H1 (cell line): ENCODE measurements around the gene A4GALT. TPM values are rescaled to one million over a fixed set of nuclear protein-coding genes. Genes with fewer than 3 reads are reported as not detected.

Experiments
- CTCF ChIA-PET: fragments of 300-600 bp; sonication (Branson Sonifier 250); formaldehyde crosslinking; loops from one replicate; lab custom pipeline; 2021; ENCODE audit not compliant: partially characterized antibody; lab: Charles Lee
- POLR2A ChIA-PET: fragments of 300-600 bp; sonication (Branson Sonifier 250); formaldehyde crosslinking; loops from one replicate; lab custom pipeline; 2021; ENCODE audit warnings: inconsistent platforms; ENCODE audit not compliant: partially characterized antibody; lab: Charles Lee
- DNase-seq, 2 experiments: peaks; one replicate each; pipeline versions ENCODE4 v3.0.0 to v3.0.0-alpha.2; 2010 to 2022; ENCODE audit warnings: low spot score in 2 of 2, low read depth in 1 of 2, mixed read lengths in 1 of 2
- FAIRE-seq: peaks from 2 replicates; lab custom pipeline; 2011; peaks lifted over from hg19 to GRCh38; lab: Jason Lieb, UNC
- H2AFZ ChIP-seq: 2 replicates; pipeline ENCODE4 v1.8.1; 2012; ENCODE audit warnings: low read length, inconsistent platforms
- H2AK5ac ChIP-seq: 2 replicates; pipeline ENCODE4 v1.6.1; 2013; ENCODE audit warnings: low read depth, low read length
- H2BK120ac ChIP-seq: replicated peaks from 2 replicates; pipeline ENCODE3; 2013; ENCODE audit warnings: low read depth, low read length, inconsistent platforms
- H2BK12ac ChIP-seq: 2 replicates; pipeline ENCODE4 v1.6.1; 2013; ENCODE audit warnings: low read depth, low read length
- H2BK15ac ChIP-seq: 2 replicates; pipeline ENCODE4 v1.6.1; 2013; ENCODE audit warnings: low read length
- H2BK20ac ChIP-seq: 2 replicates; pipeline ENCODE4 v1.6.1; 2013; ENCODE audit warnings: low read length
- H2BK5ac ChIP-seq: 2 replicates; pipeline ENCODE4 v1.6.1; 2013; ENCODE audit warnings: low read depth, low read length
- H3K14ac ChIP-seq: 2 replicates; pipeline ENCODE4 v1.6.1; 2013; ENCODE audit warnings: inconsistent platforms; ENCODE audit not compliant: insufficient read length
- H3K18ac ChIP-seq: 2 replicates; pipeline ENCODE4 v1.6.1; 2013; ENCODE audit warnings: low read length; ENCODE audit errors: extremely low read depth
- H3K23ac ChIP-seq: 2 replicates; pipeline ENCODE4 v1.6.1; 2013; ENCODE audit warnings: inconsistent platforms; ENCODE audit not compliant: insufficient read length
- H3K23me2 ChIP-seq: 2 replicates; pipeline ENCODE4 v1.6.1; 2013; ENCODE audit warnings: low read depth, low read length
- H3K27ac ChIP-seq: 2 replicates; pipeline ENCODE4 v1.6.1; 2011; ENCODE audit warnings: low read depth, low read length, inconsistent platforms
- H3K27me3 ChIP-seq, 4 experiments: replicated peaks in 1 of 4; 1 replicate in 1 of 4; 2 replicates in 3 of 4; pipeline versions ENCODE4 v1.6.1 to v1.8.1; 2011 to 2013; ENCODE audit warnings: low read length in 3 of 4, mild to moderate bottlenecking in 3 of 4, inconsistent platforms in 2 of 4, mixed read lengths in 2 of 4, moderate library complexity in 1 of 4; ENCODE audit not compliant: control insufficient read depth in 3 of 4, insufficient read depth in 3 of 4; ENCODE audit errors: extremely low read depth in 1 of 4
- H3K36me3 ChIP-seq, 4 experiments: 2 replicates each; pipeline versions ENCODE4 v1.6.1 to v1.8.1; 2011 to 2013; ENCODE audit warnings: mild to moderate bottlenecking in 4 of 4, low read length in 3 of 4, moderate library complexity in 2 of 4, control low read depth in 1 of 4, inconsistent platforms in 1 of 4; ENCODE audit not compliant: insufficient read depth in 4 of 4, control insufficient read depth in 2 of 4
- H3K4ac ChIP-seq: replicated peaks from 2 replicates; pipeline ENCODE3; 2013; ENCODE audit warnings: low read length, low read depth, mixed read lengths, inconsistent platforms; ENCODE audit not compliant: insufficient read length
- H3K4me1 ChIP-seq, 4 experiments: replicated peaks in 1 of 4; 1 replicate in 1 of 4; 2 replicates in 3 of 4; pipeline versions ENCODE4 v1.6.1 to v1.8.1; 2011 to 2013; ENCODE audit warnings: low read length in 3 of 4, inconsistent platforms in 2 of 4, mixed read lengths in 1 of 4; ENCODE audit not compliant: insufficient read depth in 4 of 4, control insufficient read depth in 3 of 4
- H3K4me2 ChIP-seq, 2 experiments: 2 replicates each; pipeline versions ENCODE4 v1.6.1 to v1.8.1; 2011 to 2013; ENCODE audit warnings: low read depth in 2 of 2, low read length in 2 of 2, control low read depth in 1 of 2, inconsistent platforms in 1 of 2, mild to moderate bottlenecking in 1 of 2; ENCODE audit not compliant: insufficient read depth in 1 of 2
- H3K4me3 ChIP-seq, 4 experiments: fragments of 200-600, 300-600 bp in 1 of 4; sonication (generic), shearing (Covaris generic), sonication (Bioruptor Twin) in 1 of 4; 2 replicates each; pipeline versions ENCODE4 v1.5.1 to v1.8.1; 2011 to 2016; ENCODE audit warnings: low read length in 4 of 4, low read depth in 3 of 4, control low read depth in 2 of 4, inconsistent platforms in 2 of 4, mild to moderate bottlenecking in 2 of 4, mixed read lengths in 1 of 4, moderate library complexity in 1 of 4; ENCODE audit not compliant: insufficient read depth in 2 of 4; ENCODE audit errors: extremely low read depth in 1 of 4
- H3K56ac ChIP-seq: replicated peaks from 2 replicates; pipeline ENCODE3; 2013; ENCODE audit warnings: low read depth, mild to moderate bottlenecking, mixed read lengths, low read length, inconsistent platforms; ENCODE audit not compliant: insufficient read length
- H3K79me1 ChIP-seq: 2 replicates; pipeline ENCODE4 v1.6.1; 2013; ENCODE audit warnings: low read depth, low read length, control low read depth
- H3K79me2 ChIP-seq, 2 experiments: 2 replicates each; pipeline versions ENCODE4 v1.6.1 to v1.8.1; 2012 to 2013; ENCODE audit warnings: low read length in 2 of 2, mild to moderate bottlenecking in 2 of 2, inconsistent platforms in 1 of 2; ENCODE audit not compliant: insufficient read depth in 2 of 2, control insufficient read depth in 1 of 2
- H3K9ac ChIP-seq, 4 experiments: replicated peaks in 1 of 4; 1 replicate in 1 of 4; 2 replicates in 3 of 4; pipeline versions ENCODE4 v1.6.1 to v1.8.1; 2011 to 2013; ENCODE audit warnings: low read depth in 3 of 4, low read length in 3 of 4, control low read depth in 2 of 4, mild to moderate bottlenecking in 2 of 4, moderate library complexity in 2 of 4, inconsistent platforms in 1 of 4; ENCODE audit errors: extremely low read depth in 1 of 4
- H3K9me3 ChIP-seq, 2 experiments: 2 replicates each; pipeline versions ENCODE4 v1.6.1 to v1.8.1; 2012 to 2013; ENCODE audit warnings: mild to moderate bottlenecking in 2 of 2, moderate library complexity in 2 of 2, control low read depth in 1 of 2, inconsistent platforms in 1 of 2, low read depth in 1 of 2, low read length in 1 of 2, mixed read lengths in 1 of 2; ENCODE audit not compliant: insufficient read depth in 2 of 2
- H4K20me1 ChIP-seq, 2 experiments: replicated peaks in 1 of 2; 2 replicates each; pipeline versions ENCODE3 to v1.8.1; 2011 to 2013; ENCODE audit warnings: inconsistent platforms in 2 of 2, low read length in 2 of 2, mild to moderate bottlenecking in 1 of 2; ENCODE audit not compliant: insufficient read depth in 2 of 2, control insufficient read depth in 1 of 2
- H4K5ac ChIP-seq: 2 replicates; pipeline ENCODE4 v1.6.1; 2013; ENCODE audit warnings: low read length, low read depth, mixed read lengths, inconsistent platforms; ENCODE audit not compliant: insufficient read length
- H4K8ac ChIP-seq: 2 replicates; pipeline ENCODE4 v1.8.0; 2013; ENCODE audit warnings: mild to moderate bottlenecking, moderate library complexity, low read length, inconsistent platforms; ENCODE audit not compliant: insufficient read depth; ENCODE audit errors: extremely low read depth
- H4K91ac ChIP-seq: replicated peaks from 2 replicates; pipeline ENCODE3; 2013; ENCODE audit warnings: low read length, mixed read lengths, inconsistent platforms; ENCODE audit not compliant: insufficient read length
- CREB1 ChIP-seq: IDR thresholded peaks from 2 replicates; pipeline ENCODE4 v1.6.1; 2012; ENCODE audit warnings: inconsistent platforms
- NANOG ChIP-seq: IDR thresholded peaks from 2 replicates; pipeline ENCODE4 v1.6.1; 2011; ENCODE audit warnings: low read length, low read depth, mild to moderate bottlenecking, inconsistent platforms; ENCODE audit not compliant: insufficient read depth, poor library complexity, severe bottlenecking
- POU5F1 ChIP-seq: IDR thresholded peaks from 2 replicates; pipeline ENCODE4 v1.6.1; 2011; ENCODE audit warnings: low read depth, mild to moderate bottlenecking, low read length, moderate library complexity
- SP4 ChIP-seq: IDR thresholded peaks from 2 replicates; pipeline ENCODE4 v1.6.1; 2012; ENCODE audit warnings: low read length, inconsistent platforms
- WGBS, 2 experiments: shearing (Covaris generic) in 1 of 2; methylation state at CpG; one replicate each; pipeline versions ENCODE4 v1.1.6 to v1.1.7; 2013 to 2015; ENCODE audit warnings: low lambda C conversion rate in 2 of 2, mixed read lengths in 2 of 2, inconsistent platforms in 1 of 2, low coverage in 1 of 2, missing lambda C conversion rate in 1 of 2; ENCODE audit not compliant: insufficient replicate concordance in 2 of 2, insufficient coverage in 1 of 2, insufficient read length in 1 of 2; ENCODE audit errors: extremely low coverage in 1 of 2, missing lambda C conversion rate in 1 of 2; 5-methylcytosine and 5-hydroxymethylcytosine counted together
- polyA plus RNA-seq, 7 experiments: library from polyadenylated mRNA; depleted of rRNA in 3 of 7; stranded (reverse) in 5 of 7; unstranded in 2 of 7; fragments of >200 nt in 5 of 7; fragments of 200-250 nt in 2 of 7; gene quantifications; 1 replicate in 5 of 7; 2 replicates in 1 of 7; 4 replicates in 1 of 7; pipeline versions ENCODE4 v1.2.1 to v1.2.3, GENCODE V29; 2011 to 2013; ENCODE audit warnings: missing spikeins in 2 of 7, mixed read lengths in 2 of 7
- total RNA-seq: library from RNA; stranded (reverse); fragmentation: NEBNext Ultra II Directional; extraction: Animal tissue kit (Norgen Biotek cat#: 25700); gene quantifications from 2 replicates; pipeline ENCODE4 v1.2.1, GENCODE V29; 2021

The A4GALT gene
- total and polyA plus RNA-seq, 2 of the 8 experiments (the other 6 are each of a cell fraction or from before 2014, with no cell fraction given) = 7.2 to 13.8 TPM

DNA sequence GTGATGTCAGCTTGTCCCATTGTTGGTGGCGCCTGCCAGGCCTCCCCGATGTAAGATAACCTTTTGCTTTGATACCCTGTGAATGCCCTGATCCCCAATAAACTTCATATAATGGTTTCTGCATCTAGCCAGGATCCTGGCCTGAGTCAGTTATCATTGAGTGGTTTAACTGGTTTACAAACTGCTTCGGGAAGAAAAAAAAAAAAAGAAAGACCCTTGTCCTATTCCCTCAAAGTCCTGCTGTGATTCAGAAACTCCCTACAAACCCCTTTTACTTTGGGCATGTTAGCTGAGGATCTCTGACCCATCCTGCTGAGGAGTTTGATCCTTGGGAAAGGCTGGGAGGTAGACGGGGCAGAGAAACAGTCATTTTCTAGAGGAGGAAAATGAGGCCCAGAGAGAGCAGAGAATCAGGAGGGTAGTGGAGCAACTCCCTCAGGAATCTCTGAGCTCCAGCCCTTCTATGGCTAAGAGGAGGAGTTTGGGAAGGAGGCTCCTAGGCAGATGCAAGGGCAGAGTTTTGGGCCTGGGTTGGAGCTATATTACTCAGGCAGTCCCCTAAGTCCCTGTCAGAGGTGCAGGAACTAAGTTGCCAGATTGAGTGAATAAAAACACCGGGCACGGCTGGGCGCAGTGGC lies 66.1 kb downstream of the A4GALT start:
- Histone ChIP-seq H2AK5ac (no peak overlapping the region), H4K91ac (no peak overlapping the region), H3K23ac (no peak overlapping the region), H2BK5ac (no peak overlapping the region), H2BK120ac (no peak overlapping the region), H4K8ac (no peak overlapping the region), H2BK12ac (no peak overlapping the region), H2BK20ac (no peak overlapping the region), H3K9me3 (no peaks in the 10 kb centered on the region), H3K79me2 (no peaks in the 10 kb centered on the region), H3K4me3 (no peak overlapping the region), H3K56ac (no peak overlapping the region), H3K36me3 (no peaks in the 10 kb centered on the region), H3K4me1 (no peaks in the 10 kb centered on the region), H4K20me1 (no peaks in the 10 kb centered on the region), H3K18ac (no peak overlapping the region), H3K79me1 (no peaks in the 10 kb centered on the region; the same call in 1 of the 2 replicates), H3K23me2 (peaks cover 2% of the 10 kb centered on the region; the same call in 1 of the 2 replicates), H2AFZ (no peak overlapping the region), H3K4me2 (no peak overlapping the region), H3K9ac (no peak overlapping the region), H2BK15ac (no peak overlapping the region), H3K14ac (no peak overlapping the region), H3K4ac (no peak overlapping the region), H3K27ac (no peak overlapping the region), H4K5ac (no peak overlapping the region), H3K27me3 (no peaks in the 10 kb centered on the region)
- DNase-seq (no peak), FAIRE-seq (no peak)
- WGBS, 2 experiments = 88% methylated on average over 7 of the region's 7 CpGs; no CpG with 5 or more reads in 1 of the 2 experiments
- POLR2A ChIA-PET = interaction anchor here (1.2 to 9.4 kb wide), 4 partner anchors 11 to 361 kb away, joined by 3 to 74 read pairs (median 14); partner anchors contain the start of genes PACSIN2 and POLDIP3
- CTCF ChIA-PET = interaction anchor here (1.0 to 3.9 kb wide), 4 partner anchors 33 to 167 kb away, joined by 3 to 22 read pairs (median 6); no protein-coding TSS in a partner anchor
- TF ChIP-seq CREB1 (no peak), POU5F1 (no peak), NANOG (no peak), SP4 (no peak)
